ENCODE data around the gene TIMP2. TPM values are rescaled to one million over a fixed set of nuclear protein-coding genes. Genes with fewer than 3 reads are reported as not detected.
"Not testable (repeated sequence)": the region's sequence is repeated elsewhere in the genome, so short reads cannot be mapped to it uniquely, and the experiment has no call there.

Gene TIMP2
- total and polyA plus RNA-seq, 4 donors, result 47.5 to 176 (median 91.9) TPM

DNA sequence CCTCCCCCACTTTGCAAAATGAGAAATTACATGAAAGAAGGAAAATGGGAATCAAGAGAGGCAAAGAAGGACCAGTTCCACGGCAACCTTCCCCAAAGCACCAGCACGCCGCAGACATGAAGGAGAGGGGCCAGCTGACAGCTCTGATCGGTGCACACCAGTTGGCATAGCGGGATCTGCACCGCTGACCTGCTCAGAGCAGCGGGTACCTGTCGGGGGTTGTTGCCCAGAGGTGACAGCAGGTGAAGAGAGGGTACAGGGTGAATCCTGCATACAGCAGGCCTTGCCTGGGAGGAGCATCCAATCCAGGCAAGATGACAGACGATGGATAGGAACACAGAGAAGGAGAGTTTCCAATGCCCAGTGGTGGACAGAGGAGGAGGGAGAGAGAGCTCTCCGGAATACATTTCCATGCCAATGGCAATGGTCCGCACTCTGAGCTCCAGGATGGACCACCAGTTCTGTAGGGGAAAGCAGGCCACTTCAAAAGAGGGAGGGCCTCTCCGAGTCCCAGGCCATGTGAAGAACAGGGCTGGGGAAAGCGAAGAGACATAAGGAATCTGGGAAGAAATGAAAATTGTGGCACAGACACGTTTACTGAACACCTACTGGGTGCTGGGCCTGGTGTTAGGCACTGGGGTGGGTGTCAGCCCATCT, 46.2 kb downstream of the TIMP2 start:
- peaks cover 0 to 1% (median 0%) of the 10 kb centered on the region in 4 donors for H3K36me3 ChIP-seq (ENCODE audit: control insufficient read depth in 4 of 4, insufficient read depth in 4 of 4, low read length in 4 of 4)
- 83 to 84% methylated on average over 14 of the region's 14 CpGs for WGBS, 2 donors
- peak overlapping the region; percentile 81 to 92 for H3K27ac ChIP-seq (ENCODE audit: low read depth in 1 of 2, low read length in 1 of 2)
- H3K27me3 ChIP-seq (ENCODE audit: control insufficient read depth in 3 of 3, insufficient read depth in 3 of 3, low read length in 2 of 3), result no peaks in the 10 kb centered on the region
- H3K4me3 ChIP-seq, result no peak overlapping the region
- no peak for ATAC-seq (ENCODE audit: insufficient read depth, low FRiP score)
- no peak for TF ChIP-seq CTCF (IDR thresholded peaks at IDR 0.05; ENCODE audit: control extremely low read depth, extremely low read depth)
- no peaks in the 10 kb centered on the region for H3K9me3 ChIP-seq (ENCODE audit: control insufficient read depth in 4 of 4, insufficient read depth in 3 of 4, low read length in 3 of 4)
- peak overlapping the region in 1 of 2 donors; percentile 24 for H3K9ac ChIP-seq (ENCODE audit: insufficient read depth in 1 of 2, low read length in 2 of 2)
- DNase-seq, result no peak
- H3K4me1 ChIP-seq (ENCODE audit: control insufficient read depth in 5 of 5, insufficient read depth in 5 of 5, low read length in 5 of 5), result peaks cover 10 to 36% (median 19%) of the 10 kb centered on the region in 5 donors

- peaks cover 0 to 9% (median 4%) of the 10 kb centered on the region in 4 donors for H3K36me3 ChIP-seq (ENCODE audit: control insufficient read depth in 4 of 4, insufficient read depth in 4 of 4, low read length in 4 of 4)
- ATAC-seq (ENCODE audit: insufficient read depth, low FRiP score) (no peak), DNase-seq (no peak)
- no peak for TF ChIP-seq CTCF (IDR thresholded peaks at IDR 0.05; ENCODE audit: control extremely low read depth, extremely low read depth)
- no peak overlapping the region for H3K27ac ChIP-seq (ENCODE audit: low read depth in 1 of 2, low read length in 1 of 2)
- no peak overlapping the region for H3K9ac ChIP-seq (ENCODE audit: insufficient read depth in 1 of 2, low read length in 2 of 2)
- H3K27me3 ChIP-seq (ENCODE audit: control insufficient read depth in 3 of 3, insufficient read depth in 3 of 3, low read length in 2 of 3), result no peaks in the 10 kb centered on the region
- peaks cover 3 to 28% (median 19%) of the 10 kb centered on the region in 5 donors for H3K4me1 ChIP-seq (ENCODE audit: control insufficient read depth in 5 of 5, insufficient read depth in 5 of 5, low read length in 5 of 5)
- WGBS, 2 donors, result 89 to 93% methylated on average over 15 of the region's 15 CpGs
- no peak overlapping the region for H3K4me3 ChIP-seq
- H3K9me3 ChIP-seq (ENCODE audit: control insufficient read depth in 4 of 4, insufficient read depth in 3 of 4, low read length in 3 of 4), result no peaks in the 10 kb centered on the region
Measured at GRCh38 chr17:78878261-78878660, 46.9 kb downstream of the TIMP2 start.

GRCh38 chr17:78876954-78877517, 48.2 kb downstream of the TIMP2 start:
- H3K36me3 ChIP-seq (ENCODE audit: control insufficient read depth in 4 of 4, insufficient read depth in 4 of 4, low read length in 4 of 4), result peaks cover 0 to 13% (median 11%) of the 10 kb centered on the region in 4 donors
- H3K9me3 ChIP-seq (ENCODE audit: control insufficient read depth in 4 of 4, insufficient read depth in 3 of 4, low read length in 3 of 4); H3K4me3 ChIP-seq; H3K27me3 ChIP-seq (ENCODE audit: control insufficient read depth in 3 of 3, insufficient read depth in 3 of 3, low read length in 2 of 3); DNase-seq; H3K27ac ChIP-seq (ENCODE audit: low read depth in 1 of 2, low read length in 1 of 2); H3K9ac ChIP-seq (ENCODE audit: insufficient read depth in 1 of 2, low read length in 2 of 2); ATAC-seq (ENCODE audit: insufficient read depth, low FRiP score): not testable (repeated sequence)
- 93 to 97% methylated on average over 8 of the region's 8 CpGs for WGBS, 2 donors
- H3K4me1 ChIP-seq (ENCODE audit: control insufficient read depth in 5 of 5, insufficient read depth in 5 of 5, low read length in 5 of 5), result peaks cover 0 to 20% (median 13%) of the 10 kb centered on the region in 5 donors

DNA sequence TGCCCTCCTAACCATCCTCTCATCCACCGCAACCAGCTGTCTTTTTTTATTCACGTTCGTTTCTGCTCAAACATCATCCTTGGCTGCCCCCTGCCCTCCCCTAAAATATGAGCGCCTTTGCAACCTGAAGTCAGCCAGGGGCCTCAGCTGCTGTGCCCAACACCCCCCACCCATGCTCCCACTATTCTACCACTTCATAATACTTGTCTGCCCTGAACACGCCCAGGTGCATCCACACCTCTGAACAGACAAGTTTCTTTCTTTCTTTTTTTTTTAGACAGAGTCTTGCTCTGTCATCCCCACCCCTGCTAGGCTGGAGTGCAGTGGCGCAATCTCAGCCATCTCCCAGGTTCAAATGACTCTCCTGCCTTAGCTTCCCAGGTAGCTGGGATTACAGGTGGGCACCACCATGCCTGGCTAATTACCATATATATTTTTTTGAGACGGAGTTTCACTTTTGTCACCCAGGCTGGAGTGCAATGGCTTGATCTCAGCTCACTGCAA, 49.0 kb downstream of the TIMP2 start:
- DNase-seq (no peak), ATAC-seq (ENCODE audit: insufficient read depth, low FRiP score) (no peak)
- Histone ChIP-seq H3K9ac (ENCODE audit: insufficient read depth in 1 of 2, low read length in 2 of 2) (no peak overlapping the region), H3K27me3 (ENCODE audit: control insufficient read depth in 3 of 3, insufficient read depth in 3 of 3, low read length in 2 of 3) (no peaks in the 10 kb centered on the region), H3K4me3 (no peak overlapping the region), H3K27ac (ENCODE audit: low read depth in 1 of 2, low read length in 1 of 2) (no peak overlapping the region), H3K36me3 (ENCODE audit: control insufficient read depth in 4 of 4, insufficient read depth in 4 of 4, low read length in 4 of 4) (peaks cover 0 to 13% (median 11%) of the 10 kb centered on the region in 4 donors), H3K4me1 (ENCODE audit: control insufficient read depth in 5 of 5, insufficient read depth in 5 of 5, low read length in 5 of 5) (peaks cover 0 to 20% (median 13%) of the 10 kb centered on the region in 5 donors), H3K9me3 (ENCODE audit: control insufficient read depth in 4 of 4, insufficient read depth in 3 of 4, low read length in 3 of 4) (no peaks in the 10 kb centered on the region)
- TF ChIP-seq CTCF (IDR thresholded peaks at IDR 0.05; ENCODE audit: control extremely low read depth, extremely low read depth), result no peak
- WGBS, 2 donors, result 49 to 83% methylated on average over 7 of the region's 7 CpGs
